ENCODE data around the gene MTCL1.

DNA sequence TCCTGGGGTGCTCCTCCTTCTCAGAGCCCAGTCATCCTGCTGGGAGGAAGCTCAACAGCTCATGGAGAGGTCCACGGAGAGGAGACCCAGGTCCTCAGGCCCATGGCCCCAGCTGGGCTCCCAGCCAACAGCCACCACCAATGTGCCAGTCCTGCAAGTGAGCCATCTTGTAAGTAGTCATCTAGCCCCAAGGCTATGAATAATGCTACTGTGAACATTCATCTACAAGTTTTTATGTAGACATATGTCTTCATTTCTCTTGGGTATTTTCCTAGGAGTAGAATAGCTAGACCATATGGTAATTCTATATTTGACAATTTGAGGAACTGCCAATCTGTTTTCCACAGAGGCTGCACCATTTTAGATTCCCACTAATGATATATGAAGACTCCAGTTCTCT lies 166.1 kb downstream of the MTCL1 start:
- TF ChIP-seq, protein P1, sequence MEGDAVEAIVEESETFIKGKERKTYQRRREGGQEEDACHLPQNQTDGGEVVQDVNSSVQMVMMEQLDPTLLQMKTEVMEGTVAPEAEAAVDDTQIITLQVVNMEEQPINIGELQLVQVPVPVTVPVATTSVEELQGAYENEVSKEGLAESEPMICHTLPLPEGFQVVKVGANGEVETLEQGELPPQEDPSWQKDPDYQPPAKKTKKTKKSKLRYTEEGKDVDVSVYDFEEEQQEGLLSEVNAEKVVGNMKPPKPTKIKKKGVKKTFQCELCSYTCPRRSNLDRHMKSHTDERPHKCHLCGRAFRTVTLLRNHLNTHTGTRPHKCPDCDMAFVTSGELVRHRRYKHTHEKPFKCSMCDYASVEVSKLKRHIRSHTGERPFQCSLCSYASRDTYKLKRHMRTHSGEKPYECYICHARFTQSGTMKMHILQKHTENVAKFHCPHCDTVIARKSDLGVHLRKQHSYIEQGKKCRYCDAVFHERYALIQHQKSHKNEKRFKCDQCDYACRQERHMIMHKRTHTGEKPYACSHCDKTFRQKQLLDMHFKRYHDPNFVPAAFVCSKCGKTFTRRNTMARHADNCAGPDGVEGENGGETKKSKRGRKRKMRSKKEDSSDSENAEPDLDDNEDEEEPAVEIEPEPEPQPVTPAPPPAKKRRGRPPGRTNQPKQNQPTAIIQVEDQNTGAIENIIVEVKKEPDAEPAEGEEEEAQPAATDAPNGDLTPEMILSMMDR (IDR thresholded peaks at IDR 0.05) = no peak
- no peak for TF ChIP-seq POLR2A (IDR thresholded peaks at IDR 0.05)
